Urinary bladder (tissue), 4 donors: ENCODE data around the gene UST. TPM values are rescaled to one million over a fixed set of nuclear protein-coding genes. Genes with fewer than 3 reads are reported as not detected.
"Not testable (repeated sequence)": the region's sequence is repeated elsewhere in the genome, so short reads cannot be mapped to it uniquely, and the experiment has no call there.

Experiments
- DNase-seq: peaks from one replicate; pipeline ENCODE4 v3.0.0-alpha.2; 2015; ENCODE audit errors: extremely low spot score
- H3K27ac ChIP-seq: one replicate; pipeline ENCODE4 v1.5.1; 2013; ENCODE audit warnings: low read depth, mild to moderate bottlenecking, moderate library complexity
- H3K36me3 ChIP-seq: one replicate; pipeline ENCODE4 v1.6.1; 2013; ENCODE audit warnings: mild to moderate bottlenecking, moderate library complexity; ENCODE audit not compliant: insufficient read depth
- H3K4me1 ChIP-seq: one replicate; pipeline ENCODE4 v1.6.1; 2013; ENCODE audit warnings: mild to moderate bottlenecking, moderate library complexity; ENCODE audit not compliant: insufficient read depth
- H3K4me3 ChIP-seq: one replicate; pipeline ENCODE4 v1.5.1; 2013; ENCODE audit warnings: low read depth, low read length
- WGBS: extraction: QIAGEN DNeasy Blood & Tissue Kit; methylation state at CpG from one replicate; pipeline ENCODE4 v1.1.7; 2013; 5-methylcytosine and 5-hydroxymethylcytosine counted together
- polyA plus RNA-seq: library from polyadenylated mRNA; stranded (reverse); fragments of 200-250 nt; gene quantifications from one replicate; pipeline ENCODE4 v1.2.3, GENCODE V29; 2013
- total RNA-seq: library from RNA; depleted of rRNA; stranded (reverse); fragments of >200 nt; gene quantifications from one replicate; pipeline ENCODE4 v1.2.3, GENCODE V29; 2014
- donor health status: healthy with polysubstance abuse.
- donor health status: healthy.

UST gene
- total and polyA plus RNA-seq, 2 donors: 12.4 to 27.8 TPM

- no peak overlapping the region for H3K4me3 ChIP-seq
- 87% methylated on average over 1 of the region's 1 CpG for WGBS
- no peaks in the 10 kb centered on the region for H3K4me1 ChIP-seq
- no peak overlapping the region for H3K27ac ChIP-seq
- peaks cover 1% of the 10 kb centered on the region for H3K36me3 ChIP-seq
- DNase-seq: no peak
Observed at GRCh38 chr6:149024361-149024760, 277.5 kb downstream of the UST start.

- WGBS: 91% methylated on average over 2 of the region's 2 CpGs
- DNase-seq: no peak
- Histone ChIP-seq H3K36me3 (peaks cover 1% of the 10 kb centered on the region), H3K4me3 (no peak overlapping the region), H3K27ac (no peak overlapping the region), H3K4me1 (no peaks in the 10 kb centered on the region)
Observed at GRCh38 chr6:149025061-149025460, 278.2 kb downstream of the UST start.

- no peak for DNase-seq
- Histone ChIP-seq H3K27ac (no peak overlapping the region), H3K36me3 (peaks cover 1% of the 10 kb centered on the region), H3K4me3 (no peak overlapping the region), H3K4me1 (no peaks in the 10 kb centered on the region)
- 40% methylated on average over 4 of the region's 4 CpGs for WGBS
Observed at GRCh38 chr6:149026530-149026942, 279.7 kb downstream of the UST start.

- H3K4me1 ChIP-seq: no peaks in the 10 kb centered on the region
- DNase-seq: no peak
- no peak overlapping the region for H3K27ac ChIP-seq
- H3K36me3 ChIP-seq: no peaks in the 10 kb centered on the region
- H3K4me3 ChIP-seq: no peak overlapping the region
- 88% methylated on average over 1 of the region's 1 CpG for WGBS
Observed at GRCh38 chr6:149027484-149027883, 280.7 kb downstream of the UST start.

- DNase-seq: peak; percentile 81
- H3K4me1 ChIP-seq: no peaks in the 10 kb centered on the region
- 14% methylated on average over 6 of the region's 6 CpGs for WGBS
- no peak overlapping the region for H3K27ac ChIP-seq
- H3K4me3 ChIP-seq: no peak overlapping the region
- H3K36me3 ChIP-seq: no peaks in the 10 kb centered on the region
Observed at GRCh38 chr6:149028767-149029405, 282.1 kb downstream of the UST start.

- Histone ChIP-seq H3K4me1 (no peaks in the 10 kb centered on the region), H3K27ac (no peak overlapping the region)
- 85% methylated on average over 4 of the region's 4 CpGs for WGBS
Observed at GRCh38 chr6:149031201-149031858, 284.5 kb downstream of the UST start.

GRCh38 chr6:149031859-149032598 is 285.2 kb downstream of the UST start:
- Histone ChIP-seq H3K4me1 (no peaks in the 10 kb centered on the region), H3K4me3 (no peak overlapping the region), H3K27ac (no peak overlapping the region), H3K36me3 (no peaks in the 10 kb centered on the region)
- DNase-seq: no peak
- 91% methylated on average over 18 of the region's 18 CpGs for WGBS

More at GRCh38 chr6:149031201-149031858, 284.5 kb downstream of the UST start:
- H3K36me3 ChIP-seq: no peaks in the 10 kb centered on the region
- H3K4me3 ChIP-seq: no peak overlapping the region
- DNase-seq: no peak

- Histone ChIP-seq H3K4me1 (no peaks in the 10 kb centered on the region), H3K4me3 (no peak overlapping the region), H3K27ac (no peak overlapping the region), H3K36me3 (no peaks in the 10 kb centered on the region)
- WGBS: 56% methylated on average over 8 of the region's 8 CpGs
- DNase-seq: no peak
Observed at GRCh38 chr6:149032599-149033405, 286.0 kb downstream of the UST start.

- H3K4me3 ChIP-seq: no peak overlapping the region
- no peaks in the 10 kb centered on the region for H3K4me1 ChIP-seq
- DNase-seq: no peak
- H3K36me3 ChIP-seq: no peaks in the 10 kb centered on the region
- H3K27ac ChIP-seq: no peak overlapping the region
- WGBS: 80% methylated on average over 5 of the region's 5 CpGs
Observed at GRCh38 chr6:149033454-149033853, 286.6 kb downstream of the UST start.

- H3K27ac ChIP-seq: no peak overlapping the region
- no peak overlapping the region for H3K4me3 ChIP-seq
- DNase-seq: no peak
- WGBS: 72% methylated on average over 5 of the region's 5 CpGs
- H3K36me3 ChIP-seq: no peaks in the 10 kb centered on the region
- no peaks in the 10 kb centered on the region for H3K4me1 ChIP-seq
Observed at GRCh38 chr6:149035766-149036165, 288.9 kb downstream of the UST start.

- peak; percentile 42 for DNase-seq
- no peaks in the 10 kb centered on the region for H3K36me3 ChIP-seq
- no peaks in the 10 kb centered on the region for H3K4me1 ChIP-seq
- H3K27ac ChIP-seq: no peak overlapping the region
- 51% methylated on average over 22 of the region's 22 CpGs for WGBS
- no peak overlapping the region for H3K4me3 ChIP-seq
Observed at GRCh38 chr6:149037051-149037671, 290.3 kb downstream of the UST start.

- not testable (repeated sequence) for H3K4me1 ChIP-seq, H3K36me3 ChIP-seq, H3K27ac ChIP-seq, H3K4me3 ChIP-seq, DNase-seq
- 95% methylated on average over 7 of the region's 7 CpGs for WGBS
Observed at GRCh38 chr6:149039025-149039424, 292.2 kb downstream of the UST start.

GRCh38 chr6:149041953-149042352 is 295.1 kb downstream of the UST start:
- Histone ChIP-seq H3K36me3 (no peaks in the 10 kb centered on the region), H3K4me1 (no peaks in the 10 kb centered on the region), H3K27ac (no peak overlapping the region), H3K4me3 (no peak overlapping the region)
- DNase-seq: no peak
- WGBS: 98% methylated on average over 2 of the region's 2 CpGs
